Trophoblast cell (in vitro differentiated cells and primary cell): ENCODE results near the gene PIP4P1.

Source experiments
- DNase-seq, 2 donors: peaks; one replicate each; pipeline ENCODE4 v3.0.0-alpha.2; 2016
- H2AFZ ChIP-seq: 2 replicates; pipeline ENCODE4 v1.6.1; 2013; ENCODE audit warnings: low read length, moderate library complexity, mild to moderate bottlenecking; ENCODE audit not compliant: insufficient read depth, poor library complexity
- H2AK5ac ChIP-seq: 2 replicates; pipeline ENCODE4 v1.6.1; 2013; ENCODE audit warnings: mild to moderate bottlenecking, low read length
- H2BK120ac ChIP-seq: 2 replicates; pipeline ENCODE4 v1.6.1; 2013; ENCODE audit warnings: low read length, mild to moderate bottlenecking, moderate library complexity; ENCODE audit not compliant: insufficient read depth, poor library complexity
- H2BK12ac ChIP-seq: 2 replicates; pipeline ENCODE4 v1.6.1; 2013; ENCODE audit warnings: mild to moderate bottlenecking, low read length, moderate library complexity
- H2BK5ac ChIP-seq: 2 replicates; pipeline ENCODE4 v1.6.1; 2013; ENCODE audit warnings: low read length, low read depth, moderate library complexity, mild to moderate bottlenecking; ENCODE audit not compliant: poor library complexity
- H3K14ac ChIP-seq: 2 replicates; pipeline ENCODE4 v1.6.1; 2013; ENCODE audit warnings: mild to moderate bottlenecking, low read length
- H3K18ac ChIP-seq: 2 replicates; pipeline ENCODE4 v1.6.1; 2013; ENCODE audit warnings: mild to moderate bottlenecking, low read length
- H3K23ac ChIP-seq: 2 replicates; pipeline ENCODE4 v1.6.1; 2013; ENCODE audit warnings: low read length
- H3K27ac ChIP-seq: 2 replicates; pipeline ENCODE4 v1.5.1; 2013; ENCODE audit warnings: low read depth, mild to moderate bottlenecking, inconsistent platforms, low read length, moderate library complexity
- H3K27me3 ChIP-seq: 2 replicates; pipeline ENCODE4 v1.6.1; 2013; ENCODE audit warnings: inconsistent platforms, mild to moderate bottlenecking, low read length, moderate library complexity; ENCODE audit not compliant: insufficient read depth
- H3K36me3 ChIP-seq, 2 experiments: 1 replicate in 1 of 2; 2 replicates in 1 of 2; pipeline ENCODE4 v1.6.1; 2013; ENCODE audit warnings: low read length in 2 of 2, mild to moderate bottlenecking in 2 of 2, moderate library complexity in 1 of 2; ENCODE audit not compliant: insufficient read depth in 2 of 2, control insufficient read depth in 1 of 2
- H3K4ac ChIP-seq: 2 replicates; pipeline ENCODE4 v1.6.1; 2013; ENCODE audit warnings: low read depth, mild to moderate bottlenecking, low read length, moderate library complexity
- H3K4me1 ChIP-seq, 2 experiments: 1 replicate in 1 of 2; 2 replicates in 1 of 2; pipeline ENCODE4 v1.6.1; 2013; ENCODE audit warnings: low read length in 2 of 2, mild to moderate bottlenecking in 2 of 2, moderate library complexity in 1 of 2; ENCODE audit not compliant: insufficient read depth in 2 of 2, control insufficient read depth in 1 of 2
- H3K4me2 ChIP-seq: 2 replicates; pipeline ENCODE4 v1.6.1; 2013; ENCODE audit warnings: inconsistent platforms, mild to moderate bottlenecking, low read length, moderate library complexity
- H3K4me3 ChIP-seq: 2 replicates; pipeline ENCODE4 v1.5.1; 2013; ENCODE audit warnings: mild to moderate bottlenecking, low read depth, low read length, inconsistent platforms
- H3K79me1 ChIP-seq: one replicate; pipeline ENCODE4 v1.6.1; 2013; ENCODE audit warnings: low read length
- H3K79me2 ChIP-seq: 2 replicates; pipeline ENCODE4 v1.6.1; 2013; ENCODE audit warnings: low read length, mild to moderate bottlenecking; ENCODE audit not compliant: control insufficient read depth, insufficient read depth, poor library complexity
- H3K9ac ChIP-seq: 2 replicates; pipeline ENCODE4 v1.6.1; 2013; ENCODE audit warnings: mild to moderate bottlenecking, low read length
- H3K9me3 ChIP-seq: 2 replicates; pipeline ENCODE4 v1.6.1; 2013; ENCODE audit warnings: low read depth, mild to moderate bottlenecking, control low read depth, inconsistent platforms, low read length; ENCODE audit not compliant: insufficient read depth
- H4K12ac ChIP-seq: 2 replicates; pipeline ENCODE4 v1.6.1; 2013; ENCODE audit warnings: low read depth, mild to moderate bottlenecking, low read length, moderate library complexity
- H4K8ac ChIP-seq: 2 replicates; pipeline ENCODE4 v1.6.1; 2013; ENCODE audit warnings: low read depth, mild to moderate bottlenecking, low read length, moderate library complexity
- H4K91ac ChIP-seq: one replicate; pipeline ENCODE4 v1.6.1; 2013; ENCODE audit warnings: low read depth, mild to moderate bottlenecking, low read length, moderate library complexity
- WGBS: extraction: QIAGEN DNeasy Blood & Tissue Kit; methylation state at CpG from one replicate; pipeline ENCODE4 v1.1.7; 2013; ENCODE audit warnings: missing lambda C conversion rate; ENCODE audit not compliant: insufficient read length, insufficient coverage; ENCODE audit errors: extremely low coverage; 5-methylcytosine and 5-hydroxymethylcytosine counted together

PIP4P1 gene

DNA sequence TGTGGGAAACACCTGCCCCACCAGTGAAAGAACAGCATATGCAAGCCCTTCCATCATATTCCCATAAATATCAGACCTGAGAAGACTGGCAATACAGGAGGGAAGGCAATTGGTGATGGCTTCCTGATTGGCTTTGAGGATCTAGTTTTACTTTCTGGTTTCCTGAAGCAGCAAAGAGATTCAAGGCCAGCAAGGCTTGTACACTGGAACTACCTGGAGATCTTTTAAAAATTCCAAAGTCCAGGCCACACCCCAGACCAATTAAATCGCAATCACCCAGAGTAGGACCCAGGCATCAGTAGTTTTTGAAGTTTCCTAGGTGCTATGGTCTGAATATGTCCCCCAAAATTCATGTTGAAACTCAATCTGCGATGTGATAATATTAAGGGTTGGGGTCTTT lies 45.0 kb downstream of the PIP4P1 start:
- Histone ChIP-seq H2BK5ac (no peak overlapping the region), H4K8ac (no peak overlapping the region), H3K18ac (no peak overlapping the region), H3K4ac (no peak overlapping the region), H2BK12ac (no peak overlapping the region), H3K4me3 (no peak overlapping the region), H3K36me3 (no peaks in the 10 kb centered on the region), H3K23ac (no peak overlapping the region), H2BK120ac (no peak overlapping the region), H2AFZ (no peak overlapping the region), H2AK5ac (no peak overlapping the region), H4K91ac (no peak overlapping the region), H3K4me1 (no peaks in the 10 kb centered on the region), H3K79me2 (peaks cover 3% of the 10 kb centered on the region), H3K9me3 (no peaks in the 10 kb centered on the region), H3K14ac (no peak overlapping the region), H3K27me3 (no peaks in the 10 kb centered on the region), H3K4me2 (no peak overlapping the region), H3K79me1 (peaks cover 7% of the 10 kb centered on the region), H4K12ac (no peak overlapping the region), H3K9ac (no peak overlapping the region), H3K27ac (no peak overlapping the region)
- no CpG with 5 or more reads among the region's 2 CpGs for WGBS
- no peak for DNase-seq

DNA sequence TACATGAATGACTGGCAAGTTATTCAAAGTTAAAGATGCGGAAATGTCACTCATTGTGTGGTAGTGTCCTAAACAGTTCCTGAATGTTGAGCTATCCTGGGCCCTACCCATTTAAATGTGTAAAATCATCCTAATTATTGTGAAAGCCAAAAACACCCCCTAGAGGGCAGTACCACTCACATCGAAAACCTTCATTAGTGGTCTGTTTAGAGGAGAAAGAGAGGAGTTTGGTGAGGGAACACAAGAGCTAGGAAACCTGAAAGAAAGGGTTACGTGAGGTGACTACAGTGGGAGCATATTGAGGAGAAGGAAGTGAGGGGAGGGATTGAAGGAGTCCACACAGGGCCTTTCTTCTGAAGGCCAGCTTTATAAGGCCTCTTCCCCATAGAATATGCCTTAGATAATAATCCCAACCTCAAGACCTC lies 45.4 kb downstream of the PIP4P1 start:
- Histone ChIP-seq H3K27me3 (no peaks in the 10 kb centered on the region), H3K18ac (no peak overlapping the region), H4K8ac (peak overlapping the region; percentile 36)

DNA sequence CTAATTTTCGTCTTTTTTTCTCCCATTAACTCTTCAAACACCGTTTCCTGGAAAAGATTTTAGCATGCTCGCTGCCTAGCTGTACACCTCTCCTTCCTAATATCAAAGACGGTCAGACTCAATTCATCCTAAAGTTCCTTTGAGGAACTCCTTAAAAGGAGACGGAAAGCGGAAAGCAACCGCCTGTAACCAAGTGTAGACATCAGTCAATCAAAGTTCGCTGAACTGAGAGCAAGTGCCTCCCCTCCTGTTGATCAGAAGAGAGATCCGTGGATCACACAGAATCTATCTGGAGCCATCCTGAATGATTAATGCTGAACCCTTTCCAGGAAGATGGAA lies 47.5 kb downstream of the PIP4P1 start:
- Histone ChIP-seq H3K27ac (peak overlapping the region; percentile 94), H4K91ac (no peak overlapping the region), H3K79me2 (peaks cover 3% of the 10 kb centered on the region), H4K12ac (peak overlapping the region; percentile 56), H3K14ac (peak overlapping the region; percentile 57), H3K9me3 (no peaks in the 10 kb centered on the region), H3K36me3 (no peaks in the 10 kb centered on the region), H3K4me1 (no peaks in the 10 kb centered on the region), H3K9ac (no peak overlapping the region), H3K79me1 (peaks cover 7% of the 10 kb centered on the region), H2AK5ac (no peak overlapping the region), H3K4ac (no peak overlapping the region), H4K8ac (peak overlapping the region; percentile 97), H2BK120ac (peak overlapping the region; percentile 11), H3K18ac (no peak overlapping the region), H3K27me3 (no peaks in the 10 kb centered on the region), H2BK12ac (no peak overlapping the region), H3K4me2 (peak overlapping the region; percentile 86), H2BK5ac (no peak overlapping the region), H2AFZ (peak overlapping the region; percentile 96), H3K23ac (no peak overlapping the region), H3K4me3 (no peak overlapping the region)
- no CpG with 5 or more reads among the region's 9 CpGs for WGBS
- peak in 1 of 2 donors; percentile 21 for DNase-seq

More for the DNA sequence above, 45.4 kb downstream of the PIP4P1 start:
- H3K9me3 ChIP-seq: no peaks in the 10 kb centered on the region
- no peaks in the 10 kb centered on the region for H3K36me3 ChIP-seq
- H4K91ac ChIP-seq: no peak overlapping the region
- H2AK5ac ChIP-seq: no peak overlapping the region
- H3K79me2 ChIP-seq: peaks cover 3% of the 10 kb centered on the region
- no peak overlapping the region for H3K27ac ChIP-seq
- H2BK5ac ChIP-seq: no peak overlapping the region
- H3K9ac ChIP-seq: no peak overlapping the region
- DNase-seq: peak; percentile 21 to 71
- no peak overlapping the region for H3K4ac ChIP-seq
- H4K12ac ChIP-seq: no peak overlapping the region
- whole genome bisulfite sequencing: no CpG with 5 or more reads among the region's 3 CpGs
- no peak overlapping the region for H3K14ac ChIP-seq
- no peak overlapping the region for H3K4me2 ChIP-seq
- no peak overlapping the region for H2BK12ac ChIP-seq
- H3K23ac ChIP-seq: no peak overlapping the region
- no peak overlapping the region for H2BK120ac ChIP-seq
- H3K79me1 ChIP-seq: peaks cover 7% of the 10 kb centered on the region
- H3K4me3 ChIP-seq: no peak overlapping the region
- H3K4me1 ChIP-seq: no peaks in the 10 kb centered on the region
- H2AFZ ChIP-seq: no peak overlapping the region

DNA sequence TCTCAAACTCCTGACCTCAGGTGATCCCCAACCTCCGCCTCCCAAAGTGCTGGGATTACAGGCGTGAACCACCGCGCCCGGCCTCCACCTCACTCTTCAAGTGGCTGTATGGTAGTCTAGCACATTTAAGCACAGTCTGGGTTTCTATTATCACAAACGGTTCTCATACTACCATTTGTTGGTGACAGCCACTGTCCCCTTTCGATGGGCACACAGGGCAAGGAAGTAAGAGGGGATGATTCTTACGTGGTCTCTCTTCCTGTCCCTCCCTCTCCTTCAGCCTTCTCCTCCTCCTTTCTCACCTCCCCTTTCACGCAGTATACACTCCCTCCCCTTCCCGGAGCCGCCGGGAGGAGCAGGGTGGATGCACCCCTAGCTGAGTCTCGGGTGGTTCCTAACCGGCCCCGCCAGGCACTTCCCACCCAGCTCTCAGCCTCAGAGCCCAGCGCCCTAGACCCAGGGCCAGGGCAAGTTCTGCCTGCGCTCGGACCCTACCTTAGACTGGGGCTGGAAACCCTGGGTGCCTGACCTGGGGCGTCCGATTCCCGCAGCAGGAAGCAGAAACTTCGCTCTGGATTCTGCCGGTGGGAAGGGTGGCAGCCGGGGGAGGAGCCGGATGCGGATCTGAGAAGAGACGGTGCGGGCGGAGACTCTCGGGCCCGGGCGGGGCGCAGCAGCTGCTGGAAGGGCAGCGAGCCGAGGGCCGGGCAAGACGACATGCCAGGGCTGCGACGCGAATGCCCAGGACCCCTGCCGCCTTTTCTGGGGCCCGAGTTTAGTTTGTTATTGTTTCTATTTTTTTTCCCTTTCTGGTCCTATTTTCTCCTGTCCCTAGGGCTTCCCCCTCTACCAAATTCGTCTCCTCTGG lies 48.1 kb downstream of the PIP4P1 start, which contains the start of gene TEP1:
TSS of gene TEP1 (minus strand) at position 626 of the 868 bp plus-strand sequence. CDS start 5,062 bp downstream, outside the sequence.
- Histone ChIP-seq H3K27me3 (no peaks in the 10 kb centered on the region), H3K9ac (peak within 1 kb of the TSS; percentile 96), H4K91ac (peak within 1 kb of the TSS; percentile 96), H2AFZ (peak within 1 kb of the TSS; percentile 96), H3K79me1 (peaks cover 7% of the 10 kb centered on the region), H3K4me1 (no peaks in the 10 kb centered on the region), H4K8ac (peak within 1 kb of the TSS; percentile 97), H2BK5ac (peak within 1 kb of the TSS; percentile 93), H3K4ac (peak within 1 kb of the TSS; percentile 71), H3K4me2 (peak within 1 kb of the TSS; percentile 86), H2AK5ac (no peak within 1 kb of the TSS), H3K79me2 (peaks cover 3% of the 10 kb centered on the region), H3K36me3 (peaks cover 0 to 3% of the 10 kb centered on the region in 2 experiments), H3K27ac (peak within 1 kb of the TSS; percentile 94), H3K4me3 (peak within 1 kb of the TSS; percentile 89), H2BK12ac (no peak within 1 kb of the TSS), H3K14ac (peak within 1 kb of the TSS; percentile 98), H3K18ac (peak within 1 kb of the TSS; percentile 96), H2BK120ac (peak within 1 kb of the TSS; percentile 94), H4K12ac (peak within 1 kb of the TSS; percentile 91), H3K9me3 (no peaks in the 10 kb centered on the region), H3K23ac (no peak within 1 kb of the TSS)
- no CpG with 5 or more reads among the region's 43 CpGs for WGBS
- peak; percentile 88 to 89 for DNase-seq
